GM23338 (cell line): ENCODE data around the gene CLIP2. TPM values are rescaled to one million over a fixed set of nuclear protein-coding genes. Genes with fewer than 3 reads are reported as not detected.
A peak's percentile ranks its signal among the peaks of the same experiment; 100 is the strongest.

ENCODE experiments used
- ATAC-seq: fragments of 200-7000 bp; cut with Tn5 transposase; 3 replicates; pipeline ENCODE4 v1.9.1; 2020
- DNase-seq: peaks from one replicate; pipeline ENCODE4 v3.0.0-alpha.2; 2015; ENCODE audit warnings: low spot score
- H2AFZ ChIP-seq: fragments of 200-600 bp; sonication (generic); 2 replicates; pipeline ENCODE4 v1.8.0; 2016; ENCODE audit warnings: antibody characterized with exemption, mild to moderate bottlenecking, moderate library complexity
- H3F3A ChIP-seq: fragments of 200-600 bp; sonication (generic); replicated peaks from 2 replicates; pipeline ENCODE4 v1.8.0; 2017; ENCODE audit warnings: antibody characterized with exemption, mixed run types, low read depth
- H3K27ac ChIP-seq: fragments of 200-600 bp; sonication (generic); 2 replicates; pipeline ENCODE4 v1.6.1; 2016; ENCODE audit warnings: low read depth
- H3K27me3 ChIP-seq: fragments of 200-600 bp; sonication (generic); 2 replicates; pipeline ENCODE4 v1.8.0; 2016; ENCODE audit warnings: mild to moderate bottlenecking, mixed run types, moderate library complexity; ENCODE audit not compliant: insufficient read depth
- H3K36me3 ChIP-seq: fragments of 200-600 bp; sonication (generic); 2 replicates; pipeline ENCODE4 v1.8.0; 2016; ENCODE audit warnings: mild to moderate bottlenecking; ENCODE audit not compliant: insufficient read depth
- H3K4me1 ChIP-seq: fragments of 200-600 bp; sonication (generic); 2 replicates; pipeline ENCODE4 v1.8.0; 2016; ENCODE audit warnings: mild to moderate bottlenecking, moderate library complexity; ENCODE audit not compliant: insufficient read depth
- H3K4me2 ChIP-seq: fragments of 200-600 bp; sonication (generic); 2 replicates; pipeline ENCODE4 v1.7.1; 2017; ENCODE audit warnings: mixed run types
- H3K4me3 ChIP-seq: fragments of 200-600 bp; sonication (generic); 2 replicates; pipeline ENCODE4 v1.6.1; 2016; ENCODE audit warnings: mixed run types
- H3K79me2 ChIP-seq: fragments of 200-600 bp; sonication (generic); replicated peaks from 2 replicates; pipeline ENCODE4 v1.8.0; 2017; ENCODE audit warnings: mild to moderate bottlenecking; ENCODE audit not compliant: insufficient read depth
- H3K9me2 ChIP-seq: fragments of 200-600 bp; sonication (generic); 2 replicates; pipeline ENCODE4 v1.8.0; 2017; ENCODE audit not compliant: insufficient read depth
- H4K20me1 ChIP-seq: fragments of 200-600 bp; sonication (generic); replicated peaks from 2 replicates; pipeline ENCODE4 v1.8.0; 2017; ENCODE audit warnings: mild to moderate bottlenecking; ENCODE audit not compliant: insufficient read depth
- H3K27ac Mint-ChIP-seq: 2 replicates; pipeline ENCODE4 v1.8.0; 2020; ENCODE audit warnings: inconsistent platforms, mild to moderate bottlenecking, moderate library complexity, mixed read lengths
- H3K27me3 Mint-ChIP-seq: 3 replicates; pipeline ENCODE4 v1.8.0; 2022; ENCODE audit warnings: low read depth, mild to moderate bottlenecking, moderate library complexity, mixed read lengths, inconsistent platforms; ENCODE audit not compliant: insufficient read depth, poor library complexity
- H3K36me3 Mint-ChIP-seq: 3 replicates; pipeline ENCODE4 v1.8.0; 2021; ENCODE audit warnings: low read depth, mild to moderate bottlenecking, inconsistent platforms, moderate library complexity, mixed read lengths
- H3K4me1 Mint-ChIP-seq: 3 replicates; pipeline ENCODE4 v1.8.0; 2020; ENCODE audit warnings: mild to moderate bottlenecking, inconsistent platforms, mixed read lengths
- H3K4me3 Mint-ChIP-seq: 3 replicates; pipeline ENCODE4 v1.8.0; 2021; ENCODE audit warnings: moderate library complexity, mild to moderate bottlenecking, inconsistent platforms, mixed read lengths
- H3K9me3 Mint-ChIP-seq: 3 replicates; pipeline ENCODE4 v1.8.0; 2020; ENCODE audit warnings: moderate library complexity, mild to moderate bottlenecking, inconsistent platforms, mixed read lengths
- CREB1 ChIP-seq: fragments of 250-450 bp; sonication (Bioruptor Pico); IDR thresholded peaks from 2 replicates; pipeline ENCODE4 v1.5.0; 2020; ENCODE audit warnings: low read depth, mild to moderate bottlenecking, moderate library complexity
- EZH2 ChIP-seq: fragments of 200-600 bp; sonication (generic); IDR thresholded peaks from one replicate; pipeline ENCODE4 v1.8.0; 2017; ENCODE audit warnings: antibody characterized with exemption, mild to moderate bottlenecking, low read depth; ENCODE audit not compliant: unreplicated experiment
- EZH2phosphoT487 ChIP-seq: fragments of 200-600 bp; sonication (generic); IDR thresholded peaks from one replicate; pipeline ENCODE4 v1.8.1; 2018; ENCODE audit warnings: antibody characterized with exemption; ENCODE audit not compliant: unreplicated experiment
- JUNB ChIP-seq: IDR thresholded peaks from one replicate; pipeline ENCODE4 v1.6.1; 2016; ENCODE audit warnings: antibody characterized with exemption; ENCODE audit not compliant: unreplicated experiment
- NANOG ChIP-seq: IDR thresholded peaks from 2 replicates; pipeline ENCODE4 v1.6.1; 2016; ENCODE audit warnings: antibody characterized with exemption, borderline replicate concordance
- POLR2AphosphoS5 ChIP-seq: IDR thresholded peaks from 2 replicates; pipeline ENCODE4 v1.6.1; 2016; ENCODE audit warnings: antibody characterized with exemption, low read depth
- STAT1 ChIP-seq: IDR thresholded peaks from one replicate; pipeline ENCODE4 v1.6.1; 2016; ENCODE audit warnings: antibody characterized with exemption; ENCODE audit not compliant: unreplicated experiment
- ZNF114 ChIP-seq: fragments of 250-450 bp; sonication (Bioruptor Pico); IDR thresholded peaks from 2 replicates; pipeline ENCODE4 v1.5.0; 2020; ENCODE audit warnings: mild to moderate bottlenecking, moderate library complexity
- ZNF331 ChIP-seq: fragments of 250-450 bp; sonication (Bioruptor Pico); IDR thresholded peaks from 2 replicates; pipeline ENCODE4 v1.5.0; 2020; ENCODE audit warnings: low read depth, mild to moderate bottlenecking, moderate library complexity
- polyA plus RNA-seq: library from polyadenylated mRNA; unstranded; fragments of >200 nt; fragmentation: Nextera tagmentation; extraction: Ambion mirVana; gene quantifications from 2 replicates; pipeline ENCODE4 v1.2.1, GENCODE V29; 2016
- total RNA-seq: library from RNA; depleted of rRNA; stranded (reverse); fragments of >200 nt; shearing (Covaris generic); gene quantifications from 2 replicates; pipeline ENCODE4 v1.2.3, GENCODE V29; 2014
- TF ChIP-seq, protein P1 (sequence below): IDR thresholded peaks from 2 replicates; pipeline ENCODE4 v1.6.1; 2016; ENCODE audit warnings: antibody characterized with exemption
- TF ChIP-seq, protein P2 (sequence below), 2 experiments: fragments of 200-600 bp in 1 of 2; sonication (generic) in 1 of 2; conservative IDR thresholded peaks; 2 replicates each; pipeline versions ENCODE4 v1.5.1 to v1.6.1; 2016 to 2017; ENCODE audit warnings: antibody characterized with exemption in 2 of 2, low read depth in 2 of 2, mild to moderate bottlenecking in 2 of 2, moderate library complexity in 1 of 2
- TF ChIP-seq, protein P3 (sequence below): IDR thresholded peaks from one replicate; pipeline ENCODE4 v1.6.1; 2018; ENCODE audit warnings: antibody characterized with exemption; ENCODE audit not compliant: unreplicated experiment

The CLIP2 gene
- total and polyA plus RNA-seq, 2 experiments from 2014 or later: 8.1 to 51.9 TPM

DNA sequence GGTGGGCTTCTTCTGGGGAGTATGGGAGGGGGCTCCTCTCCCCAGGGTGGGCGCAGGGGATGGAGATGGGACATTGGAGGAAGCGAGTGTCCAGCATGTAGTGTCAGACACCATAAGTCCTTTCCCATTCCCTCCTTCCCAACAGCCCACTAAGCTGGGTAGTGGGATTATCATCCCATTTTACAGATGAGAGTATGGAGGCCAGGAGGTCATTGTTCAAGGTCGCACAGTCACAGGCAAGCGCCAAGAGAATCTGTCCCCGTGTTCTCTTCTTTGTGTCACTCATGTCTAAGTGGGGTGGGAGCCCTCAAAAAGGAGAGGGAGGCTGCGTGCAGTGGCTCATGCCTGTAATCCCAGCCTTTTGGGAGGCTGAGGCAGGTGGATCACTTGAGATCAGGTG lies 64.8 kb downstream of the CLIP2 start:
- no peak overlapping the region for H3K27ac Mint-ChIP-seq
- H2AFZ ChIP-seq: no peak overlapping the region
- H3K36me3 Mint-ChIP-seq: peaks cover 40% of the 10 kb centered on the region

DNA sequence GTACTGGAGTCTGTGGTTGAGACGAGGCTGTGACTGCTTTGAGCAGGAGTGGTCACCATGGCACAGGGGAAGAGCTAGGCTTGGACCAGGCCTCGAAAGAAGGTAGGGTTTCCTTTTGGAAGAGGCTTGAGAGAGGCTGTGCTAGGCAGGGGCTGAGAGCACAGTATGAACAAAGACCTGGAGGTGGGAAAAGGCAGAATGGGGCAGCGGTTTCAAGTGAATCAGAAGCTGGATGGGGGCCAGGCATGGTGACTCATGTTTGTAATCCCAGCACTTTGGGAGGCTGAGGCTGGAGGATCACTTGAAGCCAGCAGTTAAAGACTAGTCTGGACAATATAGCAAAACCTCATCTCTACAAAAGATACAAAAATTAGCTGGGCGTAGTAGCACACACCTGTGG lies 65.9 kb downstream of the CLIP2 start:
- no peaks in the 10 kb centered on the region for H3K27me3 ChIP-seq
- no peaks in the 10 kb centered on the region for H3F3A ChIP-seq
- H3K27ac ChIP-seq: no peak overlapping the region; the same call in 1 of the 2 replicates
- no peaks in the 10 kb centered on the region for H3K79me2 ChIP-seq
- DNase-seq (no peak), ATAC-seq (no peak)
- Mint-ChIP-seq H3K36me3 (peaks cover 47% of the 10 kb centered on the region), H3K4me1 (no peaks in the 10 kb centered on the region), H3K9me3 (no peaks in the 10 kb centered on the region), H3K4me3 (no peak overlapping the region), H3K27ac (peak overlapping the region; percentile 37; the same call in 1 of the 2 replicates), H3K27me3 (peaks cover 4% of the 10 kb centered on the region)
- no peaks in the 10 kb centered on the region for H3K9me2 ChIP-seq
- H4K20me1 ChIP-seq: peaks cover 6% of the 10 kb centered on the region
- no peaks in the 10 kb centered on the region; the same call in 1 of the 2 replicates for H3K36me3 ChIP-seq
- no peak overlapping the region for H3K4me2 ChIP-seq
- H3K4me3 ChIP-seq: no peak overlapping the region
- no peaks in the 10 kb centered on the region for H3K4me1 ChIP-seq
- no peak overlapping the region for H2AFZ ChIP-seq
- TF ChIP-seq EZH2 (no peak), ZNF331 (CRISPR knock-in tag) (no peak), ZNF114 (CRISPR knock-in tag) (no peak), NANOG (no peak), STAT1 (no peak), POLR2AphosphoS5 (no peak), CREB1 (CRISPR knock-in tag) (no peak), JUNB (no peak), EZH2phosphoT487 (no peak)
- TF ChIP-seq, protein P1, sequence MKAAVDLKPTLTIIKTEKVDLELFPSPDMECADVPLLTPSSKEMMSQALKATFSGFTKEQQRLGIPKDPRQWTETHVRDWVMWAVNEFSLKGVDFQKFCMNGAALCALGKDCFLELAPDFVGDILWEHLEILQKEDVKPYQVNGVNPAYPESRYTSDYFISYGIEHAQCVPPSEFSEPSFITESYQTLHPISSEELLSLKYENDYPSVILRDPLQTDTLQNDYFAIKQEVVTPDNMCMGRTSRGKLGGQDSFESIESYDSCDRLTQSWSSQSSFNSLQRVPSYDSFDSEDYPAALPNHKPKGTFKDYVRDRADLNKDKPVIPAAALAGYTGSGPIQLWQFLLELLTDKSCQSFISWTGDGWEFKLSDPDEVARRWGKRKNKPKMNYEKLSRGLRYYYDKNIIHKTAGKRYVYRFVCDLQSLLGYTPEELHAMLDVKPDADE: no peak
- TF ChIP-seq, protein P2, sequence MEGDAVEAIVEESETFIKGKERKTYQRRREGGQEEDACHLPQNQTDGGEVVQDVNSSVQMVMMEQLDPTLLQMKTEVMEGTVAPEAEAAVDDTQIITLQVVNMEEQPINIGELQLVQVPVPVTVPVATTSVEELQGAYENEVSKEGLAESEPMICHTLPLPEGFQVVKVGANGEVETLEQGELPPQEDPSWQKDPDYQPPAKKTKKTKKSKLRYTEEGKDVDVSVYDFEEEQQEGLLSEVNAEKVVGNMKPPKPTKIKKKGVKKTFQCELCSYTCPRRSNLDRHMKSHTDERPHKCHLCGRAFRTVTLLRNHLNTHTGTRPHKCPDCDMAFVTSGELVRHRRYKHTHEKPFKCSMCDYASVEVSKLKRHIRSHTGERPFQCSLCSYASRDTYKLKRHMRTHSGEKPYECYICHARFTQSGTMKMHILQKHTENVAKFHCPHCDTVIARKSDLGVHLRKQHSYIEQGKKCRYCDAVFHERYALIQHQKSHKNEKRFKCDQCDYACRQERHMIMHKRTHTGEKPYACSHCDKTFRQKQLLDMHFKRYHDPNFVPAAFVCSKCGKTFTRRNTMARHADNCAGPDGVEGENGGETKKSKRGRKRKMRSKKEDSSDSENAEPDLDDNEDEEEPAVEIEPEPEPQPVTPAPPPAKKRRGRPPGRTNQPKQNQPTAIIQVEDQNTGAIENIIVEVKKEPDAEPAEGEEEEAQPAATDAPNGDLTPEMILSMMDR (conservative IDR thresholded peaks at IDR 0.05; ENCODE audit: low read depth in 2 of 2): no peak

More for the DNA sequence above, 64.8 kb downstream of the CLIP2 start:
- Mint-ChIP-seq H3K9me3 (no peaks in the 10 kb centered on the region), H3K27me3 (peaks cover 4% of the 10 kb centered on the region), H3K4me1 (no peaks in the 10 kb centered on the region), H3K4me3 (no peak overlapping the region)
- H3K27ac ChIP-seq: no peak overlapping the region
- H3K79me2 ChIP-seq: no peaks in the 10 kb centered on the region
- H4K20me1 ChIP-seq: peaks cover 6% of the 10 kb centered on the region
- DNase-seq (no peak), ATAC-seq (no peak)
- H3F3A ChIP-seq: no peaks in the 10 kb centered on the region
- TF ChIP-seq, protein P3, sequence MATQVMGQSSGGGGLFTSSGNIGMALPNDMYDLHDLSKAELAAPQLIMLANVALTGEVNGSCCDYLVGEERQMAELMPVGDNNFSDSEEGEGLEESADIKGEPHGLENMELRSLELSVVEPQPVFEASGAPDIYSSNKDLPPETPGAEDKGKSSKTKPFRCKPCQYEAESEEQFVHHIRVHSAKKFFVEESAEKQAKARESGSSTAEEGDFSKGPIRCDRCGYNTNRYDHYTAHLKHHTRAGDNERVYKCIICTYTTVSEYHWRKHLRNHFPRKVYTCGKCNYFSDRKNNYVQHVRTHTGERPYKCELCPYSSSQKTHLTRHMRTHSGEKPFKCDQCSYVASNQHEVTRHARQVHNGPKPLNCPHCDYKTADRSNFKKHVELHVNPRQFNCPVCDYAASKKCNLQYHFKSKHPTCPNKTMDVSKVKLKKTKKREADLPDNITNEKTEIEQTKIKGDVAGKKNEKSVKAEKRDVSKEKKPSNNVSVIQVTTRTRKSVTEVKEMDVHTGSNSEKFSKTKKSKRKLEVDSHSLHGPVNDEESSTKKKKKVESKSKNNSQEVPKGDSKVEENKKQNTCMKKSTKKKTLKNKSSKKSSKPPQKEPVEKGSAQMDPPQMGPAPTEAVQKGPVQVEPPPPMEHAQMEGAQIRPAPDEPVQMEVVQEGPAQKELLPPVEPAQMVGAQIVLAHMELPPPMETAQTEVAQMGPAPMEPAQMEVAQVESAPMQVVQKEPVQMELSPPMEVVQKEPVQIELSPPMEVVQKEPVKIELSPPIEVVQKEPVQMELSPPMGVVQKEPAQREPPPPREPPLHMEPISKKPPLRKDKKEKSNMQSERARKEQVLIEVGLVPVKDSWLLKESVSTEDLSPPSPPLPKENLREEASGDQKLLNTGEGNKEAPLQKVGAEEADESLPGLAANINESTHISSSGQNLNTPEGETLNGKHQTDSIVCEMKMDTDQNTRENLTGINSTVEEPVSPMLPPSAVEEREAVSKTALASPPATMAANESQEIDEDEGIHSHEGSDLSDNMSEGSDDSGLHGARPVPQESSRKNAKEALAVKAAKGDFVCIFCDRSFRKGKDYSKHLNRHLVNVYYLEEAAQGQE: no peak
- TF ChIP-seq, protein P2 (conservative IDR thresholded peaks at IDR 0.05; ENCODE audit: low read depth in 2 of 2): no peak
- no peaks in the 10 kb centered on the region for H3K27me3 ChIP-seq
- no peak overlapping the region for H3K4me3 ChIP-seq
- no peak overlapping the region for H3K4me2 ChIP-seq
- no peaks in the 10 kb centered on the region; the same call in 1 of the 2 replicates for H3K36me3 ChIP-seq
- H3K4me1 ChIP-seq: no peaks in the 10 kb centered on the region
- H3K9me2 ChIP-seq: no peaks in the 10 kb centered on the region
